ENCODE measurements around the gene MAD1L1.
"Not testable (repeated sequence)": the region's sequence is repeated elsewhere in the genome, so short reads cannot be mapped to it uniquely, and the experiment has no call there.

Gene MAD1L1

GRCh38 chr7:1931256-1931950 is 301.3 kb downstream of the MAD1L1 start:
- no peak for DNase-seq

GRCh38 chr7:1930381-1931065 is 302.2 kb downstream of the MAD1L1 start:
- DNase-seq: no peak

- DNase-seq: not testable (repeated sequence)
Observed at GRCh38 chr7:1929349-1929925, 303.3 kb downstream of the MAD1L1 start.

- no peak for DNase-seq
Observed at GRCh38 chr7:1928645-1929348, 303.9 kb downstream of the MAD1L1 start.

GRCh38 chr7:1927937-1928644 is 304.7 kb downstream of the MAD1L1 start:
- no peak for DNase-seq

GRCh38 chr7:1926908-1927306 is 305.8 kb downstream of the MAD1L1 start:
- no peak for DNase-seq

GRCh38 chr7:1925973-1926907 is 306.5 kb downstream of the MAD1L1 start:
- DNase-seq: no peak

- DNase-seq: no peak
Observed at GRCh38 chr7:1925349-1925748, 307.4 kb downstream of the MAD1L1 start.

GRCh38 chr7:1924258-1924817 is 308.4 kb downstream of the MAD1L1 start:
- DNase-seq: no peak

- no peak for DNase-seq
Observed at GRCh38 chr7:1923409-1924257, 309.1 kb downstream of the MAD1L1 start.

- DNase-seq: no peak
Observed at GRCh38 chr7:1922870-1923236, 309.9 kb downstream of the MAD1L1 start.

GRCh38 chr7:1922071-1922869 is 310.5 kb downstream of the MAD1L1 start:
- DNase-seq: peak; percentile 63 to 76

GRCh38 chr7:1920881-1921280 is 311.9 kb downstream of the MAD1L1 start:
- no peak for DNase-seq

GRCh38 chr7:1920266-1920681 is 312.5 kb downstream of the MAD1L1 start:
- DNase-seq: peak; percentile 22 to 35

GRCh38 chr7:1919539-1920265 is 313.0 kb downstream of the MAD1L1 start:
- DNase-seq: no peak

- no peak for DNase-seq
Observed at GRCh38 chr7:1918881-1919525, 313.7 kb downstream of the MAD1L1 start.

- DNase-seq: no peak
Observed at GRCh38 chr7:1918063-1918645, 314.6 kb downstream of the MAD1L1 start.
